HepG2 (cell line): ENCODE measurements around the gene INPP5E. TPM values are rescaled to one million over a fixed set of nuclear protein-coding genes. Genes with fewer than 3 reads are reported as not detected.

Experiments used
- ATAC-seq: fragments of 200-7000 bp; cut with Tn5 transposase; 3 replicates; pipeline ENCODE4 v1.9.1; 2020; ENCODE audit warnings: mild to moderate bottlenecking, moderate library complexity
- BruUV-seq: library from RNA; stranded (reverse); fragments of 400-500 nt; replicated peaks from 2 replicates; lab custom pipeline; 2021; lab: Mats Ljungman, UMichigan
- CTCF ChIA-PET: fragments of 300-600 bp; formaldehyde crosslinking; extraction: SDS; loops from one replicate; lab custom pipeline; 2021; ENCODE audit warnings: low total read pairs, inconsistent platforms, low intra/inter-chr PET ratio; lab: Yijun Ruan, JAX
- POLR2A ChIA-PET: fragments of 350-600 bp; sonication (Branson Sonifier 250); formaldehyde crosslinking; loops from one replicate; lab custom pipeline; 2020; ENCODE audit warnings: antibody characterized with exemption, inconsistent platforms; lab: Yijun Ruan, JAX
- DNase-seq: peaks from one replicate; pipeline ENCODE4 v3.0.0-alpha.2; 2015; ENCODE audit warnings: low spot score
- FAIRE-seq: peaks from 3 replicates; lab custom pipeline; 2011; peaks lifted over from hg19 to GRCh38; lab: Jason Lieb, UNC
- H2AFZ ChIP-seq: one replicate; pipeline ENCODE4 v1.6.1; 2011; ENCODE audit warnings: low read length, inconsistent platforms
- H3K27ac ChIP-seq: fragments of 300-600 bp; 3 replicates; pipeline ENCODE4 v1.8.0; 2011; ENCODE audit warnings: mixed run types, mild to moderate bottlenecking, mixed read lengths, low read length, inconsistent platforms; ENCODE audit not compliant: insufficient read depth; ENCODE audit errors: extremely low read length
- H3K27me3 ChIP-seq, 2 experiments: fragments of 200-600 bp in 1 of 2; 2 replicates in 1 of 2; 3 replicates in 1 of 2; pipeline versions ENCODE4 v1.6.0 to v1.8.0; 2011; ENCODE audit warnings: low read length in 2 of 2, mild to moderate bottlenecking in 2 of 2, moderate library complexity in 2 of 2, inconsistent platforms in 1 of 2; ENCODE audit not compliant: insufficient read depth in 2 of 2, control insufficient read depth in 1 of 2
- H3K36me3 ChIP-seq, 2 experiments: fragments of 200-600 bp in 1 of 2; replicated peaks in 1 of 2; 2 replicates in 1 of 2; 3 replicates in 1 of 2; pipeline versions ENCODE4 v1.5.1 to v1.8.0; 2011; ENCODE audit warnings: low read length in 2 of 2, inconsistent platforms in 1 of 2; ENCODE audit not compliant: insufficient read depth in 2 of 2, control insufficient read depth in 1 of 2
- H3K4me1 ChIP-seq: 2 replicates; pipeline ENCODE4 v1.5.1; 2012; ENCODE audit warnings: low read length, inconsistent platforms; ENCODE audit not compliant: insufficient read depth
- H3K4me2 ChIP-seq: 2 replicates; pipeline ENCODE4 v1.6.0; 2011; ENCODE audit warnings: low read depth, low read length, inconsistent platforms
- H3K4me3 ChIP-seq, 3 experiments: fragments of 200-600 bp in 1 of 3; sonication (generic), shearing (Covaris generic) in 1 of 3; replicated peaks in 1 of 3; 2 replicates each; pipeline ENCODE4 v1.5.1; 2011 to 2016; ENCODE audit warnings: low read length in 3 of 3, inconsistent platforms in 2 of 3, low read depth in 2 of 3, mild to moderate bottlenecking in 2 of 3, control low read depth in 1 of 3, mixed read lengths in 1 of 3; ENCODE audit not compliant: insufficient read depth in 1 of 3
- H3K79me2 ChIP-seq: one replicate; pipeline ENCODE4 v1.6.1; 2011; ENCODE audit warnings: low read length, inconsistent platforms; ENCODE audit not compliant: insufficient read depth
- H3K9ac ChIP-seq: 2 replicates; pipeline ENCODE4 v1.6.0; 2011; ENCODE audit warnings: mild to moderate bottlenecking, low read depth, low read length, inconsistent platforms; ENCODE audit not compliant: insufficient read depth
- H3K9me3 ChIP-seq: 2 replicates; pipeline ENCODE4 v1.5.1; 2012; ENCODE audit warnings: mild to moderate bottlenecking, low read length
- H4K20me1 ChIP-seq: 2 replicates; pipeline ENCODE4 v1.6.0; 2011; ENCODE audit warnings: inconsistent platforms, mild to moderate bottlenecking, low read length, moderate library complexity; ENCODE audit not compliant: insufficient read depth
- BRD4 ChIP-seq: sonication (generic); formaldehyde crosslinking; IDR thresholded peaks from 2 replicates; pipeline ENCODE4 v1.4.0; 2020; ENCODE audit warnings: missing genetic modification reagents
- GATA4 ChIP-seq: sonication (generic); IDR thresholded peaks from 2 replicates; pipeline ENCODE4 v1.6.1; 2016; ENCODE audit warnings: antibody characterized with exemption, low read depth, borderline replicate concordance
- HHEX ChIP-seq: IDR thresholded peaks from 2 replicates; pipeline ENCODE4 v1.6.1; 2016; ENCODE audit warnings: control low read depth
- HOXD1 ChIP-seq: sonication (generic); formaldehyde crosslinking; IDR thresholded peaks from 2 replicates; pipeline ENCODE4 v1.5.0; 2020; ENCODE audit warnings: missing genetic modification reagents
- KAT8 ChIP-seq: IDR thresholded peaks from 2 replicates; pipeline ENCODE4 v1.6.1; 2016; ENCODE audit warnings: missing genetic modification reagents, missing compliant biosample characterization
- KDM2A ChIP-seq: sonication (generic); formaldehyde crosslinking; IDR thresholded peaks from 2 replicates; pipeline ENCODE4 v1.4.0; 2020; ENCODE audit warnings: low read depth, missing genetic modification reagents, borderline replicate concordance
- MXI1 ChIP-seq: IDR thresholded peaks from 3 replicates; pipeline ENCODE4 v1.6.1; 2012; ENCODE audit warnings: low read depth, low read length, inconsistent platforms, borderline replicate concordance
- TAF1 ChIP-seq: sonication (generic); formaldehyde crosslinking; IDR thresholded peaks from 2 replicates; pipeline ENCODE4 v1.4.0; 2020; ENCODE audit warnings: missing genetic modification reagents
- ZBTB21 ChIP-seq: sonication (generic); formaldehyde crosslinking; IDR thresholded peaks from 2 replicates; pipeline ENCODE4 v1.4.0; 2020; ENCODE audit warnings: missing genetic modification reagents
- ZNF564 ChIP-seq: sonication (generic); formaldehyde crosslinking; IDR thresholded peaks from 2 replicates; pipeline ENCODE4 v1.8.1; 2023; ENCODE audit warnings: mild to moderate bottlenecking, missing genetic modification reagents
- ZNF766 ChIP-seq: sonication (generic); formaldehyde crosslinking; IDR thresholded peaks from 2 replicates; pipeline ENCODE4 v1.5.0; 2020; ENCODE audit warnings: missing genetic modification reagents, borderline replicate concordance
- WGBS: methylation state at CpG from one replicate; pipeline ENCODE4 v1.1.6; 2017; ENCODE audit warnings: low lambda C conversion rate; 5-methylcytosine and 5-hydroxymethylcytosine counted together
- in situ Hi-C: cut with HindIII; loops from 2 replicates; pipeline ENCODE4 v1.10.0; 2017; ENCODE audit warnings: low pct_unique_long_range_greater_than_20kb; ENCODE audit not compliant: extremely low pct_ligation_motif_present
- intact Hi-C: fragments of 100-400 bp; cut with micrococcal nuclease; formaldehyde crosslinking; loops from one replicate; pipeline ENCODE4 v1.10.0; 2022; ENCODE audit not compliant: unreplicated experiment
- polyA plus RNA-seq, 8 experiments: library from polyadenylated mRNA; depleted of rRNA in 3 of 8; stranded (reverse) in 7 of 8; unstranded in 1 of 8; fragments of >200 nt; fragmentation: Illumina TruSeq in 4 of 8; extraction: Trizol in 4 of 8; gene quantifications; 2 replicates each; pipeline versions ENCODE4 v1.2.1 to v1.2.3, GENCODE V29; 2011 to 2016; ENCODE audit warnings: low read depth in 4 of 8, missing spikeins in 1 of 8, mixed read lengths in 1 of 8; ENCODE audit not compliant: insufficient read depth in 1 of 8
- total RNA-seq, 5 experiments: library from RNA; depleted of rRNA; stranded (reverse); fragments of >200 nt; fragmentation: Illumina TruSeq; extraction: Trizol; gene quantifications; 2 replicates each; pipeline ENCODE4 v1.2.3, GENCODE V29; 2016; ENCODE audit warnings: low read depth in 1 of 5
- TF ChIP-seq, protein P1 (sequence below): sonication (generic); formaldehyde crosslinking; IDR thresholded peaks from 2 replicates; pipeline ENCODE4 v1.4.0; 2020; ENCODE audit warnings: mild to moderate bottlenecking, missing genetic modification reagents
- TF ChIP-seq, protein P2 (sequence below): fragments of 450-650 bp; IDR thresholded peaks from 2 replicates; pipeline ENCODE4 v1.6.1; 2017
- TF ChIP-seq, protein P3 (sequence below), 2 experiments: sonication (generic) in 1 of 2; formaldehyde crosslinking in 1 of 2; IDR thresholded peaks; 2 replicates each; pipeline versions ENCODE4 v1.4.0 to v1.6.1; 2018 to 2020; ENCODE audit warnings: missing genetic modification reagents in 2 of 2, borderline replicate concordance in 1 of 2, low read depth in 1 of 2, mild to moderate bottlenecking in 1 of 2, missing biosample characterization in 1 of 2

INPP5E gene
- total and polyA plus RNA-seq, 2 of the 13 experiments (the other 11 are each of a cell fraction or from before 2014, with no cell fraction given) = 5.5 TPM

DNA sequence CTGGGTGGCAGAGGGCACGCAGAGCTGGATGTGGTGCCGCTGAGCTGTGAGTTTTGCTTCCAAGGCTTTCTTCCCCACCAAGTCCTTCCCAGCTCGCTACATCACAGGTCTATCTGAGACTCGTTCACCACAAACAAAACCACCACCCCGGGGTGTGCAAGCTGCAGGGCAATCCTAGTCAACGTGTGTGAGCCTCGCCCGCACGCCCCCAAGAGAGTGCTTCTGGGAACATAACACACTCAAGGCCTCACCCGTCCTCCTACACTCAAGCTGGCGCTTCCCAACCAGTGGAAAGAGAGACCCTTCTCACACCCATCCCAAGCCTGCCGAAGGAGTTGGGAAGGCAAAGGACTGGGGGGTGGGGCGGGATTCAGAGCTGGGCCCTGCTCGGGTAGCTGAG is 50.2 kb downstream of the INPP5E start (continued):
- TF ChIP-seq KDM2A (CRISPR knock-in tag) = no peak
- TF ChIP-seq, protein P1, sequence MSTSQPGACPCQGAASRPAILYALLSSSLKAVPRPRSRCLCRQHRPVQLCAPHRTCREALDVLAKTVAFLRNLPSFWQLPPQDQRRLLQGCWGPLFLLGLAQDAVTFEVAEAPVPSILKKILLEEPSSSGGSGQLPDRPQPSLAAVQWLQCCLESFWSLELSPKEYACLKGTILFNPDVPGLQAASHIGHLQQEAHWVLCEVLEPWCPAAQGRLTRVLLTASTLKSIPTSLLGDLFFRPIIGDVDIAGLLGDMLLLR (CRISPR knock-in tag) = no peak
- TF ChIP-seq, protein P2, sequence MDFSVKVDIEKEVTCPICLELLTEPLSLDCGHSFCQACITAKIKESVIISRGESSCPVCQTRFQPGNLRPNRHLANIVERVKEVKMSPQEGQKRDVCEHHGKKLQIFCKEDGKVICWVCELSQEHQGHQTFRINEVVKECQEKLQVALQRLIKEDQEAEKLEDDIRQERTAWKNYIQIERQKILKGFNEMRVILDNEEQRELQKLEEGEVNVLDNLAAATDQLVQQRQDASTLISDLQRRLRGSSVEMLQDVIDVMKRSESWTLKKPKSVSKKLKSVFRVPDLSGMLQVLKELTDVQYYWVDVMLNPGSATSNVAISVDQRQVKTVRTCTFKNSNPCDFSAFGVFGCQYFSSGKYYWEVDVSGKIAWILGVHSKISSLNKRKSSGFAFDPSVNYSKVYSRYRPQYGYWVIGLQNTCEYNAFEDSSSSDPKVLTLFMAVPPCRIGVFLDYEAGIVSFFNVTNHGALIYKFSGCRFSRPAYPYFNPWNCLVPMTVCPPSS = no peak

DNA sequence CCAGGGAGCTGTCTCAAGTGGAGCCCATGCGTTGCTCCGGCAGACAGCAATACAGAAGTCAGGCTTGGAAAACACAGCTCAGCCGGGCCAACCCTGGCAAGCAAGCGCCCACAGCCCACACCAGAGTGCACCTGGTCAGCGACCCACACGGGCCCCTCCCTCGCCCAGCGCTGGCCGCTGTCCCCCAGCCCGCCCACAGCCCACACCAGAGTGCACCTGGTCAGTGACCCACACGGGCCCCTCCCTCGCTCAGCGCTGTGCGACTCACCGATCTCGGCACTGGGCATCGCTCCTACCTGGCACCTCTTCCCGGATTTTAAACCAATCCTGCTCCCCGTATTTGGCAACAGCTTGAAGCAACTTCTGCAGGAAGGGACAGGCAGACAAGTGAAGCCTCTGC is 52.4 kb downstream of the INPP5E start:
- in situ Hi-C loops (no loop called here), intact Hi-C loops (no loop called here)

More for the DNA sequence above, 52.4 kb downstream of the INPP5E start:
- Histone ChIP-seq H3K4me1 (no peaks in the 10 kb centered on the region), H3K27ac (no peak overlapping the region), H2AFZ (no peak overlapping the region), H4K20me1 (no peaks in the 10 kb centered on the region), H3K27me3 (no peaks in the 10 kb centered on the region), H3K4me2 (no peak overlapping the region), H3K79me2 (no peaks in the 10 kb centered on the region), H3K9ac (no peak overlapping the region), H3K36me3 (peaks cover 26 to 67% of the 10 kb centered on the region in 2 experiments; a peak in 4 of 5 replicates), H3K9me3 (no peaks in the 10 kb centered on the region), H3K4me3 (no peak overlapping the region)
- ChIA-PET POLR2A (no interaction called here), CTCF (no interaction called here)
- DNase-seq (no peak), ATAC-seq (no peak), FAIRE-seq (no peak)
- 100% methylated on average over 11 of the region's 19 CpGs for WGBS
- TF ChIP-seq TAF1 (CRISPR knock-in tag) (no peak), GATA4 (no peak), HOXD1 (CRISPR knock-in tag) (no peak), ZNF564 (CRISPR knock-in tag) (no peak), MXI1 (no peak), KAT8 (CRISPR knock-in tag) (no peak), HHEX (CRISPR knock-in tag) (no peak), ZNF766 (CRISPR knock-in tag) (no peak), ZBTB21 (CRISPR knock-in tag) (no peak), BRD4 (CRISPR knock-in tag) (no peak)
- TF ChIP-seq, protein P3, sequence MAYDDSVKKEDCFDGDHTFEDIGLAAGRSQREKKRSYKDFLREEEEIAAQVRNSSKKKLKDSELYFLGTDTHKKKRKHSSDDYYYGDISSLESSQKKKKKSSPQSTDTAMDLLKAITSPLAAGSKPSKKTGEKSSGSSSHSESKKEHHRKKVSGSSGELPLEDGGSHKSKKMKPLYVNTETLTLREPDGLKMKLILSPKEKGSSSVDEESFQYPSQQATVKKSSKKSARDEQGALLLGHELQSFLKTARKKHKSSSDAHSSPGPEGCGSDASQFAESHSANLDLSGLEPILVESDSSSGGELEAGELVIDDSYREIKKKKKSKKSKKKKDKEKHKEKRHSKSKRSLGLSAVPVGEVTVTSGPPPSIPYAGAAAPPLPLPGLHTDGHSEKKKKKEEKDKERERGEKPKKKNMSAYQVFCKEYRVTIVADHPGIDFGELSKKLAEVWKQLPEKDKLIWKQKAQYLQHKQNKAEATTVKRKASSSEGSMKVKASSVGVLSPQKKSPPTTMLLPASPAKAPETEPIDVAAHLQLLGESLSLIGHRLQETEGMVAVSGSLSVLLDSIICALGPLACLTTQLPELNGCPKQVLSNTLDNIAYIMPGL (CRISPR knock-in tag; IDR thresholded peaks at IDR 0.05; ENCODE audit: borderline replicate concordance in 1 of 2, low read depth in 1 of 2) = no peak
- BruUV-seq = no TSS peak
